Endothelial cell of umbilical vein (primary cell): ENCODE data around the gene ADGRB2. TPM values are rescaled to one million over a fixed set of nuclear protein-coding genes. Genes with fewer than 3 reads are reported as not detected.

Experiments
- BruUV-seq: library from RNA; stranded (reverse); fragments of 400-500 nt; replicated peaks from 2 replicates; lab custom pipeline; 2021; lab: Mats Ljungman, UMichigan
- CTCF ChIA-PET: fragments of 300-600, 350-600 bp; sonication (Branson Sonifier 250); formaldehyde crosslinking; loops from one replicate; lab custom pipeline; 2021; ENCODE audit warnings: antibody characterized with exemption, inconsistent platforms; lab: Charles Lee
- POLR2A ChIA-PET: fragments of 300-600, 350-600 bp; sonication (Branson Sonifier 250); formaldehyde crosslinking; loops from one replicate; lab custom pipeline; 2021; ENCODE audit warnings: antibody characterized with exemption, inconsistent platforms; lab: Charles Lee
- DNase-seq: peaks from one replicate; pipeline ENCODE4 v3.0.0-alpha.2; 2011; ENCODE audit warnings: low read depth, low spot score
- FAIRE-seq: peaks from 2 replicates; lab custom pipeline; 2011; peaks lifted over from hg19 to GRCh38; lab: Jason Lieb, UNC
- H2AFZ ChIP-seq: 2 replicates; pipeline ENCODE4 v1.6.0; 2012; ENCODE audit warnings: low read depth, low read length, control low read depth, inconsistent platforms
- H3K27ac ChIP-seq: 2 replicates; pipeline ENCODE4 v1.5.1; 2011; ENCODE audit warnings: low read depth, mild to moderate bottlenecking, control low read depth, low read length, moderate library complexity; ENCODE audit not compliant: insufficient read depth
- H3K27me3 ChIP-seq, 2 experiments: 2 replicates each; pipeline versions ENCODE4 v1.6.0 to v1.6.1; 2011; ENCODE audit warnings: low read length in 2 of 2, mixed read lengths in 1 of 2; ENCODE audit not compliant: control insufficient read depth in 2 of 2, insufficient read depth in 2 of 2
- H3K36me3 ChIP-seq, 2 experiments: 2 replicates in 1 of 2; 3 replicates in 1 of 2; pipeline ENCODE4 v1.5.1; 2011; ENCODE audit warnings: low read length in 2 of 2, mild to moderate bottlenecking in 1 of 2, moderate library complexity in 1 of 2; ENCODE audit not compliant: control insufficient read depth in 2 of 2, insufficient read depth in 2 of 2; ENCODE audit errors: extremely low read depth in 1 of 2
- H3K4me1 ChIP-seq: 3 replicates; pipeline ENCODE4 v1.5.1; 2011; ENCODE audit warnings: mild to moderate bottlenecking, low read length; ENCODE audit not compliant: control insufficient read depth, insufficient read depth; ENCODE audit errors: extremely low read depth
- H3K4me2 ChIP-seq: 2 replicates; pipeline ENCODE4 v1.6.1; 2011; ENCODE audit warnings: low read length, control low read depth, mixed read lengths; ENCODE audit not compliant: insufficient read depth
- H3K4me3 ChIP-seq, 3 experiments: fragments of 200-600 bp in 1 of 3; sonication (generic), shearing (Covaris generic) in 1 of 3; replicated peaks in 1 of 3; 2 replicates each; pipeline ENCODE4 v1.5.1; 2011 to 2016; ENCODE audit warnings: control low read depth in 3 of 3, low read length in 3 of 3, mild to moderate bottlenecking in 2 of 3, inconsistent platforms in 1 of 3, low read depth in 1 of 3, moderate library complexity in 1 of 3; ENCODE audit not compliant: insufficient read depth in 1 of 3
- H3K79me2 ChIP-seq: 2 replicates; pipeline ENCODE4 v1.6.0; 2012; ENCODE audit warnings: low read length, inconsistent platforms; ENCODE audit not compliant: control insufficient read depth, insufficient read depth
- H3K9ac ChIP-seq: replicated peaks from 2 replicates; pipeline ENCODE3; 2011; ENCODE audit warnings: low read length, control low read depth; ENCODE audit not compliant: insufficient read depth; ENCODE audit errors: extremely low read depth
- H3K9me1 ChIP-seq: replicated peaks from 3 replicates; pipeline ENCODE4 v1.6.0; 2011; ENCODE audit warnings: mild to moderate bottlenecking, low read length; ENCODE audit not compliant: control insufficient read depth, insufficient read depth; ENCODE audit errors: extremely low read depth
- H3K9me3 ChIP-seq: replicated peaks from 2 replicates; pipeline ENCODE4 v1.5.1; 2012; ENCODE audit warnings: low read length, inconsistent platforms; ENCODE audit not compliant: control insufficient read depth, insufficient read depth
- H4K20me1 ChIP-seq: replicated peaks from 2 replicates; pipeline ENCODE3; 2011; ENCODE audit warnings: mild to moderate bottlenecking, low read length; ENCODE audit not compliant: control insufficient read depth, insufficient read depth; ENCODE audit errors: extremely low read depth
- CTCF ChIP-seq, 2 donors: IDR thresholded peaks; 1 replicate in 1 of 2; 2 replicates in 1 of 2; pipeline ENCODE4 v1.5.1; 2011; ENCODE audit warnings: low read length in 2 of 2, mild to moderate bottlenecking in 2 of 2, moderate library complexity in 2 of 2, control low read depth in 1 of 2, inconsistent platforms in 1 of 2, low read depth in 1 of 2; ENCODE audit not compliant: insufficient read depth in 1 of 2; ENCODE audit errors: extremely low read depth in 1 of 2
- EZH2 ChIP-seq: IDR thresholded peaks from 2 replicates; pipeline ENCODE4 v1.6.1; 2012; ENCODE audit warnings: borderline replicate concordance, low read depth, mild to moderate bottlenecking, moderate library complexity, low read length, inconsistent platforms; ENCODE audit not compliant: severe bottlenecking
- FOS ChIP-seq: IDR thresholded peaks from 2 replicates; pipeline ENCODE4 v1.6.1; 2011; ENCODE audit warnings: mild to moderate bottlenecking, low read length, moderate library complexity, borderline replicate concordance; ENCODE audit not compliant: insufficient read depth
- GATA2 ChIP-seq: IDR thresholded peaks from 2 replicates; pipeline ENCODE4 v1.7.0; 2011; ENCODE audit warnings: low read depth, mild to moderate bottlenecking, moderate library complexity, mixed read lengths, low read length; ENCODE audit not compliant: insufficient read length, insufficient read depth
- JUN ChIP-seq: IDR thresholded peaks from 2 replicates; pipeline ENCODE4 v1.6.1; 2011; ENCODE audit warnings: borderline replicate concordance, low read depth; ENCODE audit not compliant: insufficient read length, insufficient read depth
- MAX ChIP-seq: IDR thresholded peaks from 2 replicates; pipeline ENCODE4 v1.6.1; 2011; ENCODE audit not compliant: insufficient read depth, insufficient read length
- MYC ChIP-seq: IDR thresholded peaks from one replicate; pipeline ENCODE4 v1.6.1; 2011; ENCODE audit warnings: mild to moderate bottlenecking, low read depth, low read length
- POLR2A ChIP-seq: IDR thresholded peaks from 2 replicates; pipeline ENCODE4 v1.6.1; 2012; ENCODE audit warnings: low read depth, mild to moderate bottlenecking, control low read depth, low read length
- POLR2AphosphoS5 ChIP-seq: IDR thresholded peaks from 2 replicates; pipeline ENCODE4 v1.6.1; 2012; ENCODE audit warnings: low read depth, mild to moderate bottlenecking, control low read depth, low read length, moderate library complexity; ENCODE audit not compliant: insufficient read depth
- dilution Hi-C: fragments of 300-500 bp; cut with MboI; formaldehyde crosslinking; loops from one replicate; pipeline ENCODE4 v1.15.0; 2019; ENCODE audit warnings: low sequenced_read_pairs; ENCODE audit not compliant: extremely low pct_ligation_motif_present
- intact Hi-C: fragments of 100-400 bp; cut with micrococcal nuclease; formaldehyde crosslinking; loops from one replicate; pipeline ENCODE4 v1.10.0; 2022
- polyA plus RNA-seq, 4 experiments: library from polyadenylated mRNA; depleted of rRNA in 3 of 4; stranded (reverse) in 3 of 4; unstranded in 1 of 4; fragments of >200 nt; gene quantifications; 2 replicates each; pipeline versions ENCODE4 v1.2.1 to v1.2.3, GENCODE V29; 2011 to 2012; ENCODE audit warnings: missing spikeins in 1 of 4
- total RNA-seq: library from RNA; stranded (reverse); gene quantifications from 2 replicates; pipeline ENCODE4 v1.2.3, GENCODE V29; 2021

Gene ADGRB2
- total and polyA plus RNA-seq, 2 donors (not counting 3 experiments of a cell fraction or from before 2014, with no cell fraction given): 1.3 to 1.5 TPM

GRCh38 chr1:31717341-31717740 lies 46.8 kb downstream of the ADGRB2 start:
- FAIRE-seq (no peak), DNase-seq (no peak)
- no TSS peak for BruUV-seq
- Histone ChIP-seq H3K4me1 (peaks cover 20% of the 10 kb centered on the region), H3K79me2 (no peaks in the 10 kb centered on the region), H3K36me3 (no peaks in the 10 kb centered on the region), H3K9me3 (no peaks in the 10 kb centered on the region), H3K27ac (no peak overlapping the region), H3K9ac (no peak overlapping the region), H4K20me1 (no peaks in the 10 kb centered on the region), H3K4me3 (no peak overlapping the region), H3K4me2 (no peak overlapping the region), H3K9me1 (no peaks in the 10 kb centered on the region), H2AFZ (no peak overlapping the region), H3K27me3 (peaks cover 0 to 18% of the 10 kb centered on the region in 2 experiments)
- intact Hi-C loops: no loop called here
- dilution Hi-C loops: no loop called here
- ChIA-PET POLR2A (no interaction called here), CTCF (interaction anchor here (1.1 to 8.7 kb wide), 11 partner anchors 8 to 72 kb away, joined by 3 to 180 read pairs (median 15); partner anchors contain the start of gene COL16A1)
- no peak for TF ChIP-seq FOS
- TF ChIP-seq POLR2AphosphoS5: no peak
- no peak for TF ChIP-seq MAX
- TF ChIP-seq MYC: no peak
- TF ChIP-seq CTCF (IDR thresholded peaks at IDR 0.05; ENCODE audit: extremely low read depth in 1 of 2, insufficient read depth in 1 of 2, low read depth in 1 of 2, low read length in 2 of 2): no peak

- Histone ChIP-seq H2AFZ (no peak overlapping the region), H3K4me3 (no peak overlapping the region), H3K4me2 (peak overlapping the region; percentile 26), H3K9me3 (no peaks in the 10 kb centered on the region), H3K27me3 (peaks cover 0 to 18% of the 10 kb centered on the region in 2 experiments), H3K4me1 (peaks cover 24% of the 10 kb centered on the region), H3K9me1 (no peaks in the 10 kb centered on the region), H4K20me1 (no peaks in the 10 kb centered on the region), H3K9ac (no peak overlapping the region), H3K36me3 (no peaks in the 10 kb centered on the region), H3K27ac (no peak overlapping the region), H3K79me2 (no peaks in the 10 kb centered on the region)
- CTCF ChIA-PET: interaction anchor here (0.7 to 8.7 kb wide), 34 partner anchors 10 to 347 kb away, joined by 3 to 180 read pairs (median 6); partner anchors contain the start of genes COL16A1, HCRTR1 and PEF1
- POLR2A ChIA-PET: no interaction called here
- no TSS peak for BruUV-seq
- TF ChIP-seq MYC: no peak
- TF ChIP-seq CTCF (IDR thresholded peaks at IDR 0.05; ENCODE audit: extremely low read depth in 1 of 2, insufficient read depth in 1 of 2, low read depth in 1 of 2, low read length in 2 of 2): no peak
- TF ChIP-seq JUN: no peak
- no peak for TF ChIP-seq EZH2
- no peak for TF ChIP-seq FOS
- no peak for TF ChIP-seq POLR2AphosphoS5
- no peak for TF ChIP-seq POLR2A
- no peak for TF ChIP-seq GATA2
- TF ChIP-seq MAX: no peak
- peak; percentile 18 for DNase-seq
- dilution Hi-C loops: no loop called here
- FAIRE-seq: no peak
- intact Hi-C loops: loop anchor here (1.0 to 2.0 kb wide), 6 partner anchors 29 to 248 kb away; no protein-coding TSS in a partner anchor
These were observed 48.3 kb downstream of the ADGRB2 start for GRCh38 chr1:31715873-31716220.
